C1 segment of cervical spinal cord (tissue), 14 donors: ENCODE results near the gene TMBIM4.
"Not testable (repeated sequence)": the region's sequence is repeated elsewhere in the genome, so short reads cannot be mapped to it uniquely, and the experiment has no call there.

ENCODE experiments used
- DNase-seq, 14 donors: peaks; one replicate each; lab custom pipeline; 2025; lab: John Stamatoyannopoulos, UW

Gene TMBIM4

GRCh38 chr12:66184822-66185221 is 15.0 kb upstream of the TMBIM4 start:
- not testable (repeated sequence) for DNase-seq

GRCh38 chr12:66182956-66183355 is 13.2 kb upstream of the TMBIM4 start:
- DNase-seq: no peak

- no peak for DNase-seq
Measured at GRCh38 chr12:66176105-66176900, 6.5 kb upstream of the TMBIM4 start.

- not testable (repeated sequence) for DNase-seq
Measured at GRCh38 chr12:66174391-66175325, 4.9 kb upstream of the TMBIM4 start.

GRCh38 chr12:66170606-66171005 is 810 bp upstream of the TMBIM4 start:
- no peak for DNase-seq

- DNase-seq: no peak
Measured at GRCh38 chr12:66168410-66168809, 1.4 kb downstream of the TMBIM4 start.

- no peak for DNase-seq
Measured at GRCh38 chr12:66166561-66166960, 3.2 kb downstream of the TMBIM4 start.

- no peak for DNase-seq
Measured at GRCh38 chr12:66165141-66165540, 4.7 kb downstream of the TMBIM4 start.

GRCh38 chr12:66164349-66164821 is 5.4 kb downstream of the TMBIM4 start:
- no peak for DNase-seq

- no peak for DNase-seq
Measured at GRCh38 chr12:66163289-66163688, 6.5 kb downstream of the TMBIM4 start.

- DNase-seq: no peak
Measured at GRCh38 chr12:66162701-66163100, 7.1 kb downstream of the TMBIM4 start.

- DNase-seq: no peak
Measured at GRCh38 chr12:66160704-66161103, 9.1 kb downstream of the TMBIM4 start.

GRCh38 chr12:66159123-66159522 is 10.7 kb downstream of the TMBIM4 start:
- DNase-seq: no peak

- no peak for DNase-seq
Measured at GRCh38 chr12:66156654-66157053, 13.1 kb downstream of the TMBIM4 start.

- DNase-seq: no peak
Measured at GRCh38 chr12:66154776-66155175, 15.0 kb downstream of the TMBIM4 start.

GRCh38 chr12:66152732-66153131 is 17.1 kb downstream of the TMBIM4 start:
- no peak for DNase-seq

GRCh38 chr12:66149702-66150398 is 19.9 kb downstream of the TMBIM4 start:
- no peak for DNase-seq

- no peak for DNase-seq
Measured at GRCh38 chr12:66144791-66145754, 24.7 kb downstream of the TMBIM4 start.

- no peak for DNase-seq
Measured at GRCh38 chr12:66143868-66144267, 25.9 kb downstream of the TMBIM4 start.

- no peak for DNase-seq
Measured at GRCh38 chr12:66142826-66143225, 27.0 kb downstream of the TMBIM4 start.

- DNase-seq: no peak
Measured at GRCh38 chr12:66141299-66141698, 28.5 kb downstream of the TMBIM4 start.
